HepG2 (cell line): ENCODE measurements around the gene CSTF1.

Source experiments
- CEBPB ChIP-seq: IDR thresholded peaks from 2 replicates; pipeline ENCODE4 v1.6.1; 2011; ENCODE audit warnings: low read depth, low read length, improper control_type of control experiment, borderline replicate concordance
- ESRRA ChIP-seq: sonication (generic); formaldehyde crosslinking; IDR thresholded peaks from 2 replicates; pipeline ENCODE4 v1.5.1; 2020; ENCODE audit warnings: mild to moderate bottlenecking, low read depth, missing genetic modification reagents
- IRF2 ChIP-seq: IDR thresholded peaks from 2 replicates; pipeline ENCODE4 v1.6.1; 2018; ENCODE audit warnings: missing genetic modification reagents, missing compliant biosample characterization
- MXI1 ChIP-seq: IDR thresholded peaks from 3 replicates; pipeline ENCODE4 v1.6.1; 2012; ENCODE audit warnings: low read depth, low read length, inconsistent platforms, borderline replicate concordance
- STAT5B ChIP-seq: sonication (generic); formaldehyde crosslinking; IDR thresholded peaks from 2 replicates; pipeline ENCODE4 v1.4.0; 2020; ENCODE audit warnings: missing genetic modification reagents
- TF ChIP-seq, protein P1 (sequence below): sonication (generic); formaldehyde crosslinking; IDR thresholded peaks from 2 replicates; pipeline ENCODE4 v1.4.0; 2020; ENCODE audit warnings: mild to moderate bottlenecking, missing genetic modification reagents, borderline replicate concordance
- TF ChIP-seq, protein P2 (sequence below): sonication (generic); formaldehyde crosslinking; IDR thresholded peaks from 2 replicates; pipeline ENCODE4; 2020; ENCODE audit warnings: missing genetic modification reagents, mild to moderate bottlenecking, borderline replicate concordance

DNA sequence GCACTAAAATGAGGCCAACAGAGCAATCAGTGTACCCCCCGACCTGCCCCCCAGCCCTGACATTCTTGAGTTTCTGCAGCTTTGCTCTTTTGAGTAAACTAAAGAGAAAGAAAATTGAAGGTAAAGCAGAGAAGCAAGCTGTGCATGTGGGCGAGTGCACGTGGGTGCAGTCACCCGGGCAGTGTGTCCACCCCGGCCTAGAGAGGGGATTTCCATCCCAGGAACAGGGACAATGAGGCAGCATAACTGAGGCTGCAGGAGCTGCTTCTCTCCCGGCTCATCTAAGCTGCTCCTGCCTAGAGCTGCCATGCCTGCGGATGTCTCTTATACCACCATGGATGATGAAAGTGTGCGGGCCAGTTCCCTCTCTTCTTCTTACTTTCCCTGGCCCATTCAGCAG lies 36.4 kb downstream of the CSTF1 start:
- TF ChIP-seq MXI1 (no peak), STAT5B (CRISPR knock-in tag) (no peak), CEBPB (no peak), IRF2 (CRISPR knock-in tag) (no peak), ESRRA (CRISPR knock-in tag) (no peak)
- TF ChIP-seq, protein P1, sequence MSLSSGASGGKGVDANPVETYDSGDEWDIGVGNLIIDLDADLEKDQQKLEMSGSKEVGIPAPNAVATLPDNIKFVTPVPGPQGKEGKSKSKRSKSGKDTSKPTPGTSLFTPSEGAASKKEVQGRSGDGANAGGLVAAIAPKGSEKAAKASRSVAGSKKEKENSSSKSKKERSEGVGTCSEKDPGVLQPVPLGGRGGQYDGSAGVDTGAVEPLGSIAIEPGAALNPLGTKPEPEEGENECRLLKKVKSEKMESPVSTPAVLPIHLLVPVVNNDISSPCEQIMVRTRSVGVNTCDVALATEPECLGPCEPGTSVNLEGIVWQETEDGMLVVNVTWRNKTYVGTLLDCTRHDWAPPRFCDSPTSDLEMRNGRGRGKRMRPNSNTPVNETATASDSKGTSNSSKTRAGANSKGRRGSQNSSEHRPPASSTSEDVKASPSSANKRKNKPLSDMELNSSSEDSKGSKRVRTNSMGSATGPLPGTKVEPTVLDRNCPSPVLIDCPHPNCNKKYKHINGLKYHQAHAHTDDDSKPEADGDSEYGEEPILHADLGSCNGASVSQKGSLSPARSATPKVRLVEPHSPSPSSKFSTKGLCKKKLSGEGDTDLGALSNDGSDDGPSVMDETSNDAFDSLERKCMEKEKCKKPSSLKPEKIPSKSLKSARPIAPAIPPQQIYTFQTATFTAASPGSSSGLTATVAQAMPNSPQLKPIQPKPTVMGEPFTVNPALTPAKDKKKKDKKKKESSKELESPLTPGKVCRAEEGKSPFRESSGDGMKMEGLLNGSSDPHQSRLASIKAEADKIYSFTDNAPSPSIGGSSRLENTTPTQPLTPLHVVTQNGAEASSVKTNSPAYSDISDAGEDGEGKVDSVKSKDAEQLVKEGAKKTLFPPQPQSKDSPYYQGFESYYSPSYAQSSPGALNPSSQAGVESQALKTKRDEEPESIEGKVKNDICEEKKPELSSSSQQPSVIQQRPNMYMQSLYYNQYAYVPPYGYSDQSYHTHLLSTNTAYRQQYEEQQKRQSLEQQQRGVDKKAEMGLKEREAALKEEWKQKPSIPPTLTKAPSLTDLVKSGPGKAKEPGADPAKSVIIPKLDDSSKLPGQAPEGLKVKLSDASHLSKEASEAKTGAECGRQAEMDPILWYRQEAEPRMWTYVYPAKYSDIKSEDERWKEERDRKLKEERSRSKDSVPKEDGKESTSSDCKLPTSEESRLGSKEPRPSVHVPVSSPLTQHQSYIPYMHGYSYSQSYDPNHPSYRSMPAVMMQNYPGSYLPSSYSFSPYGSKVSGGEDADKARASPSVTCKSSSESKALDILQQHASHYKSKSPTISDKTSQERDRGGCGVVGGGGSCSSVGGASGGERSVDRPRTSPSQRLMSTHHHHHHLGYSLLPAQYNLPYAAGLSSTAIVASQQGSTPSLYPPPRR, result no peak
- TF ChIP-seq, protein P2, sequence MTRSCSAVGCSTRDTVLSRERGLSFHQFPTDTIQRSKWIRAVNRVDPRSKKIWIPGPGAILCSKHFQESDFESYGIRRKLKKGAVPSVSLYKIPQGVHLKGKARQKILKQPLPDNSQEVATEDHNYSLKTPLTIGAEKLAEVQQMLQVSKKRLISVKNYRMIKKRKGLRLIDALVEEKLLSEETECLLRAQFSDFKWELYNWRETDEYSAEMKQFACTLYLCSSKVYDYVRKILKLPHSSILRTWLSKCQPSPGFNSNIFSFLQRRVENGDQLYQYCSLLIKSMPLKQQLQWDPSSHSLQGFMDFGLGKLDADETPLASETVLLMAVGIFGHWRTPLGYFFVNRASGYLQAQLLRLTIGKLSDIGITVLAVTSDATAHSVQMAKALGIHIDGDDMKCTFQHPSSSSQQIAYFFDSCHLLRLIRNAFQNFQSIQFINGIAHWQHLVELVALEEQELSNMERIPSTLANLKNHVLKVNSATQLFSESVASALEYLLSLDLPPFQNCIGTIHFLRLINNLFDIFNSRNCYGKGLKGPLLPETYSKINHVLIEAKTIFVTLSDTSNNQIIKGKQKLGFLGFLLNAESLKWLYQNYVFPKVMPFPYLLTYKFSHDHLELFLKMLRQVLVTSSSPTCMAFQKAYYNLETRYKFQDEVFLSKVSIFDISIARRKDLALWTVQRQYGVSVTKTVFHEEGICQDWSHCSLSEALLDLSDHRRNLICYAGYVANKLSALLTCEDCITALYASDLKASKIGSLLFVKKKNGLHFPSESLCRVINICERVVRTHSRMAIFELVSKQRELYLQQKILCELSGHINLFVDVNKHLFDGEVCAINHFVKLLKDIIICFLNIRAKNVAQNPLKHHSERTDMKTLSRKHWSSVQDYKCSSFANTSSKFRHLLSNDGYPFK (CRISPR knock-in tag), result no peak
